NCI-H2196 (cell line): Measurements from ENCODE around the gene QTRT2.

Experiments used
- DNase-seq: peaks from one replicate; lab custom pipeline; 2025; ENCODE audit not compliant: unreplicated experiment; lab: John Stamatoyannopoulos, UW

QTRT2 gene

GRCh38 chr3:114120211-114120610 is 63.7 kb downstream of the QTRT2 start:
- no peak for DNase-seq

GRCh38 chr3:114122027-114122709 is 65.6 kb downstream of the QTRT2 start:
- DNase-seq, result no peak

GRCh38 chr3:114126461-114126860 is 69.9 kb downstream of the QTRT2 start:
- DNase-seq, result no peak

GRCh38 chr3:114127517-114127916 is 71.0 kb downstream of the QTRT2 start:
- DNase-seq, result no peak

- no peak for DNase-seq
These were observed 71.7 kb downstream of the QTRT2 start for GRCh38 chr3:114128231-114128630.

GRCh38 chr3:114128826-114129225 is 72.3 kb downstream of the QTRT2 start:
- no peak for DNase-seq

GRCh38 chr3:114132500-114132899 is 76.0 kb downstream of the QTRT2 start:
- DNase-seq, result no peak

GRCh38 chr3:114133947-114134346 is 77.4 kb downstream of the QTRT2 start:
- no peak for DNase-seq
